Activated CD8-positive, alpha-beta memory T cell treated with anti-CD3 and anti-CD28 coated beads, Interleukin-2, amount 50 U/mL, for 1 hour (primary cell): ENCODE data around the gene CEP95.
"Not testable (repeated sequence)": the region's sequence is repeated elsewhere in the genome, so short reads cannot be mapped to it uniquely, and the experiment has no call there.

ENCODE experiments used
- DNase-seq: peaks from one replicate; pipeline ENCODE4 v3.0.0-alpha.2; 2020; ENCODE audit errors: extremely low read depth

The CEP95 gene

DNA sequence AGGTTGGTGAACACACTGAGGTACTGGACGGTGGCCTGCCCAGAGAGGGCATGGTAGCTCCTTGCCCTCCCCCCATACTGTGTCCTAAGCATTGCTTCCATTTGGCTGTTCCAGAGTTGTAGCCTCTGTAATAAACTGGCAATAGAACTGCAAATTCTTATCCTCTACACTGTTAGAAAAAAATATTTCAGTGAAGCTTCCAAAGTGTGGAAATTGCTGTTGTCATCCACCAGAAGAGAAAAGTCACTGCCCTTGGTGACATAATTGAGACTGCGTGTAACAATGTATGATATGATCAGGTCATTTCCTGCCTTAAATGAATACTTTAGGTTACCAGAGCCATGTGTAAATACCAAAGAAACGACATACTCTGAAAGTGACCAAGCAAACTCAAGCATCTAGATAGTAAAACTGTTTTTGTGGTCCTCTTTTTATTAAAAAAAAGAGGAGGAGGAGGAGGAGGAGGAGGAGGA is 65.9 kb downstream of the CEP95 start:
- no peak for DNase-seq

DNA sequence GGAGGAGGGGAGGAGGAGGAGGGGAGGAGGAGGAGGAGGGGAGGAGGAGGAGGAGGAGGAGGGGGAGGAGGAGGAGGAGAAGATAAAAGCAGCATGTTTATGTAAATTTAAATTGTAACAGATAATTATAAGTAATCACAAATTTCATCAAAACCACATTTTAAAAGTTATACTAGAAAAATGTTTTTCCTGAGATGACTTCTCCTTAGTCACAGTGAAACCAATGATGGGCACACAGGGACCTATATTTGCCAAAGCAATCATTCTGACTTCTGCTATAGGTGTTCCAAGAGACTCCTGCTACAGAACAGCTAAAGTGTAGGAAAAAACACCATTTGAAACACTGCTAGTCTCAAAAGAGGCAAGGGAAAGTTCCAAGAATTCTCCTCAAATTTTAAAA is 66.4 kb downstream of the CEP95 start:
- DNase-seq, result no peak

DNA sequence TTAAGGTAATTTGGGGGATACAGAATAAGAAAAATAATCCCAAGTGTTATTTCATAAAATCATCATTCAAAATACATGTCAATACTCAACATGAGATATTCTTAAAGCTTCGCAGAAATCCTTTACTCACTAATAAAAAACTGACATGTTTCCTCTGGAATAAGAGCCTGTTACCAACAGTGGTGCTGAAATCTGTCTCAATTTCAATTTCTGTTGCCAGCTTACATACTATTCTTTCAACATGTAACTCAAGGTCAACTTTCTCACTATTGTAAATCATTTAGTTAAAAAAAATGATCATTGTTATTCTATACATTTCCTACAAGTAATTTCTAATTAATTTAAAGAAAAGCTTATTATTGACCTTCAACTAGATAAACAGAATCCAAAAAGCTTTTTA is 67.9 kb downstream of the CEP95 start:
- no peak for DNase-seq

- no peak for DNase-seq
Measured at GRCh38 chr17:64575431-64575830, 68.7 kb downstream of the CEP95 start.

- not testable (repeated sequence) for DNase-seq
Measured at GRCh38 chr17:64577025-64577424, 70.2 kb downstream of the CEP95 start.

DNA sequence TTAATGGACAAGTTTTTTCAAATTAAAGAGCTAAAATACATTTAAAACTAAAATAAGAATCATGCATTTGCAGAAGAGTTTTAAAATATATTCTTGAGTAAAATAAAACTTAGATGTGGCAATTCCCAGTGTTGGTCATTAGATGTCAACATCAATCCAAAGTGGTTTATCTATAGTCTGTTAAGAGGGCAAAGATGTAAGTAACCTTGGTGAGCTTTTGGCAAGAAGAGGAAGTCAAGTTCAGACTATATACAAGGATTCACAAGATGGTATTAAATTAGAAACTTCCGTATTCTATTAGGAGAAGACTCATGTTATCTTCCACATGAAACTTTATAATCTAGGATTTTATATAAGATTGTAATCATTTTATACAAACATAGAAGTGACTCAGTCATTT is 73.1 kb downstream of the CEP95 start:
- no peak for DNase-seq

GRCh38 chr17:64580384-64581315 is 73.9 kb downstream of the CEP95 start:
- no peak for DNase-seq

- DNase-seq, result no peak
Measured at GRCh38 chr17:64583038-64583437, 76.3 kb downstream of the CEP95 start.

GRCh38 chr17:64585146-64585545 is 78.4 kb downstream of the CEP95 start:
- DNase-seq, result no peak
